ENCODE results near the gene ITGAV. TPM values are rescaled to one million over a fixed set of nuclear protein-coding genes. Genes with fewer than 3 reads are reported as not detected.

ITGAV gene
- total and polyA plus RNA-seq, 7 donors: 3.6 to 117 (median 67.1) TPM

DNA sequence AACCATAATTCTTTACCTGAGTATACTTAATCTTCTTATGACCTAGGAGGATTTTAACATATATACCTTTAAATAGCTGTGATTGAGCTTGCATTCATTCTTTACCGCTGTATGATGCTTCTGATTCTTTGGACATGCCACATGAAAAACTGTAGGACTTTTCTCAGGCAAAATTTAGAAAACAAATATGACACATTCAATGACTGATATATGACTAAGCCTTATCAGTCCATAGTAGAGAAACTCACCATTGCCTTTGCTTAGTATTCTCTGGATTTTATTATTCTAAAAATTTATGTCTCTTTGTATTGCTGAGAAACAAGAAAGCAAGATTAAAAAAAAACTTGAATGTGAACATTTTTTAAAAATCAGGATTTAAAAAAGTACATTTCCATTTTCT is 107.7 kb downstream of the ITGAV start:
- Histone ChIP-seq H3K9me3 (no peaks in the 10 kb centered on the region), H3K4me3 (no peak overlapping the region), H3K4me1 (peaks cover 0 to 15% (median 7%) of the 10 kb centered on the region in 4 donors), H3K27me3 (no peaks in the 10 kb centered on the region), H3K27ac (no peak overlapping the region), H3K36me3 (no peaks in the 10 kb centered on the region)
- DNase-seq: no peak
- intact Hi-C loops (cut with DNase I): no loop called here
- TF ChIP-seq POLR2AphosphoS5 (IDR thresholded peaks at IDR 0.05) (no peak), POLR2A (IDR thresholded peaks at IDR 0.05) (no peak), CTCF (IDR thresholded peaks at IDR 0.05) (no peak), EP300 (IDR thresholded peaks at IDR 0.05) (no peak)
- 93 to 94% methylated on average over 1 of the region's 1 CpG for WGBS, 2 donors

GRCh38 chr2:186699742-186700141 is 109.9 kb downstream of the ITGAV start:
- no peak overlapping the region for H3K4me3 ChIP-seq

GRCh38 chr2:186702006-186702405 is 112.2 kb downstream of the ITGAV start:
- no peaks in the 10 kb centered on the region for H3K4me1 ChIP-seq
- intact Hi-C loops (cut with DNase I): no loop called here
- no peaks in the 10 kb centered on the region for H3K9me3 ChIP-seq
- TF ChIP-seq POLR2AphosphoS5 (IDR thresholded peaks at IDR 0.05) (no peak), POLR2A (IDR thresholded peaks at IDR 0.05) (no peak)
- DNase-seq: no peak
- H3K36me3 ChIP-seq: no peaks in the 10 kb centered on the region
- no peak overlapping the region for H3K4me3 ChIP-seq
- WGBS, 2 donors: 90 to 95% methylated on average over 2 of the region's 2 CpGs
- no peaks in the 10 kb centered on the region for H3K27me3 ChIP-seq
- no peak overlapping the region for H3K27ac ChIP-seq

More at GRCh38 chr2:186699742-186700141, 109.9 kb downstream of the ITGAV start:
- Histone ChIP-seq H3K4me1 (peaks cover 0 to 10% (median 4%) of the 10 kb centered on the region in 4 donors), H3K27ac (no peak overlapping the region), H3K27me3 (no peaks in the 10 kb centered on the region), H3K9me3 (no peaks in the 10 kb centered on the region), H3K36me3 (no peaks in the 10 kb centered on the region)
- DNase-seq: no peak
- TF ChIP-seq CTCF (IDR thresholded peaks at IDR 0.05) (no peak), POLR2AphosphoS5 (IDR thresholded peaks at IDR 0.05) (no peak), EP300 (IDR thresholded peaks at IDR 0.05) (no peak), POLR2A (IDR thresholded peaks at IDR 0.05) (no peak)
- intact Hi-C loops (cut with DNase I): no loop called here

- no peaks in the 10 kb centered on the region for H3K9me3 ChIP-seq
- DNase-seq: no peak
- H3K36me3 ChIP-seq: no peaks in the 10 kb centered on the region
- no peak overlapping the region for H3K4me3 ChIP-seq
- intact Hi-C loops (cut with DNase I): no loop called here
- H3K27ac ChIP-seq: no peak overlapping the region
- no peaks in the 10 kb centered on the region for H3K27me3 ChIP-seq
- 62 to 84% methylated on average over 2 of the region's 2 CpGs for WGBS, 2 donors
- TF ChIP-seq CTCF (IDR thresholded peaks at IDR 0.05) (no peak), EP300 (IDR thresholded peaks at IDR 0.05) (no peak), POLR2A (IDR thresholded peaks at IDR 0.05) (no peak), POLR2AphosphoS5 (IDR thresholded peaks at IDR 0.05) (no peak)
- no peaks in the 10 kb centered on the region for H3K4me1 ChIP-seq
Measured at GRCh38 chr2:186702501-186702900, 112.6 kb downstream of the ITGAV start.

- no peaks in the 10 kb centered on the region for H3K4me1 ChIP-seq
- TF ChIP-seq EP300 (IDR thresholded peaks at IDR 0.05) (no peak), POLR2A (IDR thresholded peaks at IDR 0.05) (no peak), CTCF (IDR thresholded peaks at IDR 0.05) (no peak), POLR2AphosphoS5 (IDR thresholded peaks at IDR 0.05) (no peak)
- WGBS, 2 donors: 80 to 90% methylated on average over 3 of the region's 3 CpGs
- H3K9me3 ChIP-seq: no peaks in the 10 kb centered on the region
- no peak overlapping the region for H3K4me3 ChIP-seq
- H3K36me3 ChIP-seq: no peaks in the 10 kb centered on the region
- intact Hi-C loops (cut with DNase I): no loop called here
- DNase-seq: no peak
- no peaks in the 10 kb centered on the region for H3K27me3 ChIP-seq
- no peak overlapping the region for H3K27ac ChIP-seq
Measured at GRCh38 chr2:186704897-186705296, 115.0 kb downstream of the ITGAV start.

Measured in sigmoid colon (tissue), 7 donors.